Cardiac fibroblast (primary cell): Measurements from ENCODE around the gene TMEM175.
A peak's percentile ranks its signal among the peaks of the same experiment; 100 is the strongest.

Experiments used
- DNase-seq, 2 donors: peaks; one replicate each; pipeline versions ENCODE4 v3.0.0 to v3.0.0-alpha.2; 2010; ENCODE audit warnings: low read depth in 2 of 2
- H3K4me3 ChIP-seq, 2 donors: replicated peaks in 1 of 2; 1 replicate in 1 of 2; 2 replicates in 1 of 2; pipeline ENCODE4 v1.5.1; 2011; ENCODE audit warnings: low read depth in 2 of 2, low read length in 2 of 2, mild to moderate bottlenecking in 2 of 2, moderate library complexity in 1 of 2
- TF ChIP-seq, protein P1 (sequence below): IDR thresholded peaks from one replicate; pipeline ENCODE4 v1.5.1; 2011; ENCODE audit warnings: low read depth, mild to moderate bottlenecking, low read length, inconsistent platforms

TMEM175 gene

DNA sequence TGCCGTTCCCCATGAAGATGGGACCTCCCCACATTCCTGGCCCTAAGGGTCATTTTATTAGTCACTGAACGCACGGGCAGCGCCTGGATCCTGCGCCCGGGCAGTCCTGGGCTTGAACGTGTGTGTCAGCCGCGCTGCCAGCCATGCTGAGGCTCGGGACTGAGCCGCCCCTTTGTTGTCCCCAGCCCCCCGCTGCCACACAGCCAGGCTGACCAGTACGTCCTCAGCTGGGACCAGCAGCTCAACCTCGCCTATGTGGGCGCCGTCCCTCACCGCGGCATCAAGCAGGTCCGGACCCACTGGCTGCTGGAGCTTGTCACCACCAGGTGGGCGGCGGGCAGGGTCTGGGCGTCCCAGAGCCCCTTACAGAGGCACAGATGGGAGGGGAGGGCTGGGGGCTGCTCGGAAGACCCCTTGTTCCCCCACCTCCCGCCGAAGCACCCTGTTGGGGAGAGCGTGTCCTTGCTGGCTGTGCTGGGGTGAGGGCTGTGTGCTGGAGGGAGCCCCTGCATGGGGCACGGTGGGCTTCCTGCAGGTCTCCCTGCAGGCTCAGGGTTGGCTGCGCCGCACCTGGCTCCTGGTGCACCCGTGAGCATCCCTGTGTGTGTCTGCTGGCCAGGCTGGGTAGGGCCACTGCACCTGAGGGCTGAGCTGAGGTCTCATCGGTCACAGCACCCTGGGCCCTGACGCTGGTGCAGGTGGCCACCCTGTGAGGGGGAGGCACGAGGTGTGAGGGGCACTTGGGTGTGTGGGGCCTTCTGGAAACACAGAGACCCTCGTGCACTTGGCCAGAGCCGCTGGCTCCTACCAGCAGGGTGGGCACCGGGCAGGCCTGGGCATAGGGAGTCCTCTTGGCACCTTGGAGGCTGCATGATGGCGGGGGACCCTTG lies 55.6 kb downstream of the TMEM175 start:
- H3K4me3 ChIP-seq = peak overlapping the region; percentile 63 to 66
- peak; percentile 42 to 61 for DNase-seq
- TF ChIP-seq, protein P1, sequence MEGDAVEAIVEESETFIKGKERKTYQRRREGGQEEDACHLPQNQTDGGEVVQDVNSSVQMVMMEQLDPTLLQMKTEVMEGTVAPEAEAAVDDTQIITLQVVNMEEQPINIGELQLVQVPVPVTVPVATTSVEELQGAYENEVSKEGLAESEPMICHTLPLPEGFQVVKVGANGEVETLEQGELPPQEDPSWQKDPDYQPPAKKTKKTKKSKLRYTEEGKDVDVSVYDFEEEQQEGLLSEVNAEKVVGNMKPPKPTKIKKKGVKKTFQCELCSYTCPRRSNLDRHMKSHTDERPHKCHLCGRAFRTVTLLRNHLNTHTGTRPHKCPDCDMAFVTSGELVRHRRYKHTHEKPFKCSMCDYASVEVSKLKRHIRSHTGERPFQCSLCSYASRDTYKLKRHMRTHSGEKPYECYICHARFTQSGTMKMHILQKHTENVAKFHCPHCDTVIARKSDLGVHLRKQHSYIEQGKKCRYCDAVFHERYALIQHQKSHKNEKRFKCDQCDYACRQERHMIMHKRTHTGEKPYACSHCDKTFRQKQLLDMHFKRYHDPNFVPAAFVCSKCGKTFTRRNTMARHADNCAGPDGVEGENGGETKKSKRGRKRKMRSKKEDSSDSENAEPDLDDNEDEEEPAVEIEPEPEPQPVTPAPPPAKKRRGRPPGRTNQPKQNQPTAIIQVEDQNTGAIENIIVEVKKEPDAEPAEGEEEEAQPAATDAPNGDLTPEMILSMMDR = no peak

DNA sequence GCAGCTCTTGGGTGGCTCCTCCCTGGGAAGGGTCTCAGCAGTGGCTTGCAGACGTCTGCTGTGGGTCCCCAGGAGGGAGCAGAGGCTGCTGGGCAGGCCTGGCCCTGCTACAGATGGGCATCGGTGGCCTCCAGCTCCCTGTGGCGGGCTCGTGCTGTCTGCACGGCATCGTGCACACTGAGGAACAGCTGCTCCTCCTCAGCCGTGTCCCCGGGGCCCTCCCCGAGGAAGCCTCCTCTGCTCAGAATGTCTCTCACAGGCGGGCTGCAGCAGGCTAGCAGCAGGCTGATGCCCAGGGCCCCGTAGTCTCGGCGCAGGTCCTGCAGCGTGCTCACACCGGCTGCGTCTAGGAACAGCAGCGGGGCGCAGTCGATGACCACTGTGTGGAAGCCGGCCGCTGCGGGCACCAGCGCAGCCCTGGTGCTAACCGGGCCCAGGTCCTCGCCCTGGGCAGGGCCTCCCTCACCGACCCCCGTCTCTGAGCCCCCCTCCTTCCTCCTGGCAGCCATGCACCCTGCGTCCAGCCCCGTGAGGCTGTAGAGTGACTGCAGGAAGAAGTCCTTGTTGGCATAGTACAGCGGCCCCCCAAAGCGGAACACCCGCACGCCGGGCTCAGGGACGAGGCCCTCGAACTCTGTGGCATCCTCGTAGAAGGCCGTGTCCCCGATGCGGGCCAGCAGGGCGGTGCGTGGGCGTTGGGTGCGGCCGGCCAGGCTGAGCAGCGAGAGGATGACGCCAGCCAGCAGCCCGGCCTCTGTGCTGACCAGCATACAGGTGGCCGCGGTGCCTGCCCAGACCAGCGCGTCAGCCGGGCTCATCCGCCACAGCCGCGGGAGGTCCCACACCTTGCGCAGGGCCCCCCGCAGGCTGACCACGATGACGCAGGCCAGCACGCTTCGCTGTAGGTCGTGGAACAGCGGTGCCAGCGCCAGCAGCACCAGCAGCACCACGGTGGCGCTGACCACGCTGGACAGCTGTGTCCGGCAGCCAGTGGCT lies 56.8 kb downstream of the TMEM175 start:
- DNase-seq = no peak
- TF ChIP-seq, protein P1 = no peak
- no peak overlapping the region for H3K4me3 ChIP-seq

DNA sequence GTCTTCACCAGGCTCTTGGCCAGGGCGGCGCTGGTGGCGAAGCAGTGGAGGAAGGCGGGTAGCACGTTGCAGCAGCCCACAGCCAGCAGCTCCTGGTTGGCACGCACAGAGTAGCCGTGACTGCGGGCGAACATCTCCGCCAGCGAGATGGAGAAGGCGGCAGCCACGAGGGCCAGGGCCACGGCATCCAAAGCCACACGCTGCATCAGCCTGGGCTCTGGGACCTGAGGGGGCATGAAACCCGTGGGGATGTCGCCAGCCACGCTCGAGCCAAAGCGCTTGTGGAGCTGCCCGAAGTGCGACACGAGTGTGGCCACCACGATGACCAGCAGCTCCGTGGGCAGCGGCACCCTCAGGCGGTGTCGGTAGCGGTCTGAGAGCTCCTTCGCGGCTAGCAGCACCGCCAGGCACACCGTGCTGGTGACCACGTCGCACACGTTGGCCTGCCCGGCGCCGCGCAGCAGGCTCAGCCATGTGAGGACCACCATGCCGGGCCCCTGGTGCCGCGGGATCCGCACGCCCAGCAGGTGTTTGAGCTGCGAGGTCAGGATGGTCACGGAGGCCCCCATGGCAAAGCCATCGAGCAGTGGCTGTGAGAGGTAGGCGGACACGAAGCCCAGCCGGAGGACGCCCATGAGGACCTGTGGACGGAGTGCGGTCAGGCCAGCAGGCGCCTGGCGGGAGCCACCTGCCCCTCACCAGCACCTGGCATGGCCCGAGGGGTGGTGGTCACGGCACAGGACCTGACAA lies 57.6 kb downstream of the TMEM175 start:
- DNase-seq = no peak
- H3K4me3 ChIP-seq = no peak overlapping the region
- TF ChIP-seq, protein P1 = no peak

DNA sequence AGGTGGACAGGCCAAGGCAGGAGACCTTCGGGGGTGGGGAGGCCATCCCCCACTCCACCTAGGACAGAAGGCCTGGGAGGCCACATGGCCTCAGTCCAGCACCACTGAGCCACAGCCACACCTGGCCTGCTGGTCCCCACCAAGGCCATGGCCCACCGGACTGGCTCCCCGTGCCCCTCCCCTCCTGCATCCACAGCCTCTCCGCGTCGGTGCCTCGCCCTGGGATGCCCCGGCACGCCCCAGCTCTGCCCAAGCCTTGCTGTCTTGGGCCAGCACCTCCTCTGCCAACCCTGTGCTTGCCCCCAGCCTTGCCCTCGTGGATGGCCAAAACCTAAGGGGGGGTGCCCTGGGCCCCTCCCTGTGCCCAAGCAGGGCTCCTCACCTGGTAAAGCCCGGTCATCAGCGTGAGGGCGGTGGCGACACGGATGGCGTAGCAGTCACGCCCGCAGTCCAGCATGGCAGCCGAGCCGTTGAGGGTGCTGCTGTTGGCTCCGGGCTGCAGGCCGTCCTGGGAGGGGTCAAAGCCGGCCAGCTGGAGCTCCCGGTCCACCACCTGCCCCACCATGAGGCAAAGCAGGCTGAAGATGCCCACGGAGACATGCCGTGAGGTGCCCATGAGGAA lies 58.6 kb downstream of the TMEM175 start:
- TF ChIP-seq, protein P1 = no peak
- DNase-seq = no peak
- H3K4me3 ChIP-seq = no peak overlapping the region

DNA sequence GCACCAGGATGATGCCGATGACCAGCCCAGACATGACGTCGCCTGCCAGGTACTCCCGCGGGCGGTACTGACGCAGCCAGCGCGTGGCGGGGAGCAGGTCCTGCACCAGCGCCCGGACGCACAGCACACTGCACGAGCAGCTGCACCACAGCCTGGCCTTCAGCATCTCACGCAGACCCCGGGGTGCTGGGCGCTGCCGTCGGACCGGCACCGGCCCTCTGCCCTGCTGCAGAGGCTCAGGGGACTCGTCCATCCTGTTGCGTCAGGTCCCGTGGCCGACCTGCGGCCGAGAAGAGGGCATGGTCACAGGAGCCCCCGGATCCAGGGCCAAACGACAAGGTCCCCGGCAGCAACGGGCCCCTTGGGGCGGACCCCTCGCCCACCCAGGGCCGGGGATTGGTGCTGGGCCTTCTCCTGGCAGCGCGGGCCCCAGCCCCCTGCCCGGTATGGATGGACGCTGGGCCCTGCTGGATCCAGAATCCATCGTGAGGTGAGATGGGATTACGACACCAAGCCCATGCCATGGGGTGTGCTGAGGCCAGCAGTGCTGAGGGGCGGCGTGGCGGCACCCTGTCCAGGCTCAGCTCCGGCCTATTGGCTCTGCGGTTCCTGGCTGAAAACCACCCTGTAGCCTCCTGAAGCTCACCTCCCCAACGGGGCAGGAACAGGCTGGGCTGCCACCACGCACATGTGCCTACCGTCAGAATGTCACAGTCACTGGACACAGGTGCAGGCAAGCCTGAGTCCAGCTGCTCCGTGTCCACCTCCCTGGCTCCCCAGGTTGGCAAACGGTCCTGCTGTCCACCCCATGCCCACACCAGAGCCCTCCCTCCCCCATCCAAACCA lies 59.4 kb downstream of the TMEM175 start:
- no peak overlapping the region for H3K4me3 ChIP-seq
- TF ChIP-seq, protein P1 = no peak
- DNase-seq = no peak
